Gastrocnemius medialis (tissue), 4 donors: Measurements from ENCODE around the gene CXCL5.
"Not testable (repeated sequence)": the region's sequence is repeated elsewhere in the genome, so short reads cannot be mapped to it uniquely, and the experiment has no call there.

Experiments used
- POLR2A ChIP-seq, 2 donors: fragments of 450-650 bp; IDR thresholded peaks; one replicate each; pipeline ENCODE4 v1.6.1; 2017; ENCODE audit warnings: antibody characterized with exemption in 2 of 2, mild to moderate bottlenecking in 2 of 2, moderate library complexity in 2 of 2
- TF ChIP-seq, protein P1 (sequence below), 5 experiments: fragments of 450-650 bp in 3 of 5; fragments of 200-600 bp in 2 of 5; sonication (generic) in 2 of 5; IDR thresholded peaks in 4 of 5; conservative IDR thresholded peaks in 1 of 5; 1 replicate in 4 of 5; 2 replicates in 1 of 5; pipeline ENCODE4 v1.5.1; 2016 to 2019; ENCODE audit warnings: antibody characterized with exemption in 5 of 5, mild to moderate bottlenecking in 3 of 5, moderate library complexity in 3 of 5

DNA sequence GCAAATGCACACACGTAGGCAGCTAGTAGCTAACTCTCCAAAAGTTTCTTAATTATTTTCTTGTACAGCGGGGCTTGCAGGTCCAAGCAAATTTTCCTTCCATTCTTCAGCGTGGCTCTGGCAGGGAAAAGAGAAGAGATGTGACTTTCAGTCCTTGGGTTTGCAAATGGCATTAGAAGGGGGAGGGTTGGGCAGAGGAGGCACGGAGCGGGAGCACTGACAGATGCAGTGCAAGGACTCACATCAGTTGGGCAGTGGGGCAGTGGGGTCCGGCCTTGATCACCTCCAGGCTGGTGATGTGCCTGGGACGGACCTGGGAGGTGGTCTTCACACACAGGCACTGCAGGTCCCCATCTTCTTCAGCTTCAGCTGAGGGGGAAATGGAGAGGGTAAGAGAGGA lies 17.3 kb downstream of the CXCL5 start:
- TF ChIP-seq, protein P1, sequence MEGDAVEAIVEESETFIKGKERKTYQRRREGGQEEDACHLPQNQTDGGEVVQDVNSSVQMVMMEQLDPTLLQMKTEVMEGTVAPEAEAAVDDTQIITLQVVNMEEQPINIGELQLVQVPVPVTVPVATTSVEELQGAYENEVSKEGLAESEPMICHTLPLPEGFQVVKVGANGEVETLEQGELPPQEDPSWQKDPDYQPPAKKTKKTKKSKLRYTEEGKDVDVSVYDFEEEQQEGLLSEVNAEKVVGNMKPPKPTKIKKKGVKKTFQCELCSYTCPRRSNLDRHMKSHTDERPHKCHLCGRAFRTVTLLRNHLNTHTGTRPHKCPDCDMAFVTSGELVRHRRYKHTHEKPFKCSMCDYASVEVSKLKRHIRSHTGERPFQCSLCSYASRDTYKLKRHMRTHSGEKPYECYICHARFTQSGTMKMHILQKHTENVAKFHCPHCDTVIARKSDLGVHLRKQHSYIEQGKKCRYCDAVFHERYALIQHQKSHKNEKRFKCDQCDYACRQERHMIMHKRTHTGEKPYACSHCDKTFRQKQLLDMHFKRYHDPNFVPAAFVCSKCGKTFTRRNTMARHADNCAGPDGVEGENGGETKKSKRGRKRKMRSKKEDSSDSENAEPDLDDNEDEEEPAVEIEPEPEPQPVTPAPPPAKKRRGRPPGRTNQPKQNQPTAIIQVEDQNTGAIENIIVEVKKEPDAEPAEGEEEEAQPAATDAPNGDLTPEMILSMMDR (IDR thresholded peaks at IDR 0.05 in 4 of 5, conservative IDR thresholded peaks at IDR 0.05 in 1 of 5), result not testable (repeated sequence)
- TF ChIP-seq POLR2A (IDR thresholded peaks at IDR 0.05), result not testable (repeated sequence)
